GM12878 (cell line): ENCODE results near the gene NCAPD2. TPM values are rescaled to one million over a fixed set of nuclear protein-coding genes. Genes with fewer than 3 reads are reported as not detected.
A peak's percentile ranks its signal among the peaks of the same experiment; 100 is the strongest.

Experiments
- CBFB ChIP-seq: IDR thresholded peaks from 2 replicates; pipeline ENCODE4 v1.6.1; 2016; ENCODE audit warnings: antibody characterized with exemption, low read depth
- CHD4 ChIP-seq: fragments of 200-600 bp; sonication (generic); IDR thresholded peaks from 2 replicates; pipeline ENCODE4 v1.6.1; 2016; ENCODE audit warnings: mild to moderate bottlenecking
- HCFC1 ChIP-seq: fragments of 150-350 bp; IDR thresholded peaks from 2 replicates; pipeline ENCODE4 v1.6.1; 2014; ENCODE audit warnings: low read length
- JUNB ChIP-seq: IDR thresholded peaks from 2 replicates; pipeline ENCODE4 v1.6.1; 2016; ENCODE audit warnings: antibody characterized with exemption, mild to moderate bottlenecking
- KAT2A ChIP-seq: conservative IDR thresholded peaks from 2 replicates; pipeline ENCODE4 v1.6.1; 2011; ENCODE audit warnings: low read depth, low read length; ENCODE audit not compliant: control insufficient read depth
- NFYA ChIP-seq: IDR thresholded peaks from 2 replicates; pipeline ENCODE4 v1.6.1; 2011; ENCODE audit warnings: low read depth, mild to moderate bottlenecking, low read length, improper control_type of control experiment, borderline replicate concordance
- NKRF ChIP-seq: fragments of 450-650 bp; conservative IDR thresholded peaks from 2 replicates; pipeline ENCODE4 v1.6.1; 2017; ENCODE audit warnings: mild to moderate bottlenecking, moderate library complexity
- RBBP5 ChIP-seq: fragments of 200-600 bp; sonication (generic); conservative IDR thresholded peaks from 2 replicates; pipeline ENCODE4 v1.6.1; 2016
- RCOR1 ChIP-seq: conservative IDR thresholded peaks from 2 replicates; pipeline ENCODE4 v1.6.1; 2012; ENCODE audit warnings: low read depth, low read length, improper control_type of control experiment
- SMAD1 ChIP-seq: fragments of 450-650 bp; IDR thresholded peaks from 2 replicates; pipeline ENCODE4 v1.6.1; 2018; ENCODE audit warnings: mild to moderate bottlenecking, low read depth; ENCODE audit not compliant: partially characterized antibody
- SMARCA5 ChIP-seq: fragments of 450-650 bp; IDR thresholded peaks from 2 replicates; pipeline ENCODE4 v1.6.1; 2017; ENCODE audit warnings: mild to moderate bottlenecking
- SP1 ChIP-seq: IDR thresholded peaks from one replicate; pipeline ENCODE4 v1.6.1; 2011; ENCODE audit warnings: low read depth, low read length
- TCF12 ChIP-seq: IDR thresholded peaks from 2 replicates; pipeline ENCODE4 v1.6.1; 2011; ENCODE audit warnings: low read depth, mild to moderate bottlenecking, low read length
- polyA plus RNA-seq, 11 experiments: library from polyadenylated mRNA; depleted of rRNA in 4 of 11; unstranded in 6 of 11; stranded (reverse) in 5 of 11; fragments of >200 nt; fragmentation: Nextera tagmentation in 4 of 11; fragmentation: Illumina TruSeq in 1 of 11; extraction: Ambion mirVana in 4 of 11; extraction: Trizol in 1 of 11; gene quantifications; 1 replicate in 1 of 11; 2 replicates in 10 of 11; pipeline versions ENCODE4 v1.2.1 to v1.2.3, GENCODE V29; 2011 to 2016; ENCODE audit warnings: inconsistent platforms in 2 of 11, missing spikeins in 2 of 11, low read depth in 1 of 11
- total RNA-seq, 4 experiments: library from RNA; depleted of rRNA in 3 of 4; stranded (reverse); fragments of >200 nt in 3 of 4; fragmentation: Illumina TruSeq in 1 of 4; extraction: Trizol in 1 of 4; gene quantifications; 2 replicates each; pipeline versions ENCODE4 v1.2.1 to v1.2.3, GENCODE V29; 2013 to 2021
- TF ChIP-seq, protein P1 (sequence below): fragments of 450-650 bp; IDR thresholded peaks from 2 replicates; pipeline ENCODE4 v1.6.1; 2017; ENCODE audit warnings: low read depth, mild to moderate bottlenecking, moderate library complexity
- TF ChIP-seq, protein P2 (sequence below): fragments of 450-650 bp; IDR thresholded peaks from 2 replicates; pipeline ENCODE4 v1.6.1; 2017; ENCODE audit warnings: antibody characterized with exemption, mild to moderate bottlenecking, moderate library complexity

The NCAPD2 gene
- total and polyA plus RNA-seq, 10 of the 15 experiments (the other 5 are each of a cell fraction or from before 2014, with no cell fraction given), result 24.2 to 160 (median 110) TPM

GRCh38 chr12:6493497-6494257 is at the start of gene NCAPD2 (continued):
- 0 out of 2 replicates have a peak, but pooled peaks have one; percentile 34 for TF ChIP-seq NFYA
- no peak for TF ChIP-seq CHD4
- no peak for TF ChIP-seq RBBP5
- TF ChIP-seq, protein P1, sequence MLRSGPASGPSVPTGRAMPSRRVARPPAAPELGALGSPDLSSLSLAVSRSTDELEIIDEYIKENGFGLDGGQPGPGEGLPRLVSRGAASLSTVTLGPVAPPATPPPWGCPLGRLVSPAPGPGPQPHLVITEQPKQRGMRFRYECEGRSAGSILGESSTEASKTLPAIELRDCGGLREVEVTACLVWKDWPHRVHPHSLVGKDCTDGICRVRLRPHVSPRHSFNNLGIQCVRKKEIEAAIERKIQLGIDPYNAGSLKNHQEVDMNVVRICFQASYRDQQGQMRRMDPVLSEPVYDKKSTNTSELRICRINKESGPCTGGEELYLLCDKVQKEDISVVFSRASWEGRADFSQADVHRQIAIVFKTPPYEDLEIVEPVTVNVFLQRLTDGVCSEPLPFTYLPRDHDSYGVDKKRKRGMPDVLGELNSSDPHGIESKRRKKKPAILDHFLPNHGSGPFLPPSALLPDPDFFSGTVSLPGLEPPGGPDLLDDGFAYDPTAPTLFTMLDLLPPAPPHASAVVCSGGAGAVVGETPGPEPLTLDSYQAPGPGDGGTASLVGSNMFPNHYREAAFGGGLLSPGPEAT, result peak; percentile 17; the same call in 1 of the 2 replicates
- TF ChIP-seq KAT2A, result no peak
- peak; percentile 22 for TF ChIP-seq SMAD1
- TF ChIP-seq HCFC1, result peak; percentile 29; the same call in 1 of the 2 replicates
- peak; percentile 84; the same call in 1 of the 2 replicates for TF ChIP-seq SMARCA5
- no peak for TF ChIP-seq TCF12
- no peak for TF ChIP-seq JUNB
- TF ChIP-seq, protein P2, sequence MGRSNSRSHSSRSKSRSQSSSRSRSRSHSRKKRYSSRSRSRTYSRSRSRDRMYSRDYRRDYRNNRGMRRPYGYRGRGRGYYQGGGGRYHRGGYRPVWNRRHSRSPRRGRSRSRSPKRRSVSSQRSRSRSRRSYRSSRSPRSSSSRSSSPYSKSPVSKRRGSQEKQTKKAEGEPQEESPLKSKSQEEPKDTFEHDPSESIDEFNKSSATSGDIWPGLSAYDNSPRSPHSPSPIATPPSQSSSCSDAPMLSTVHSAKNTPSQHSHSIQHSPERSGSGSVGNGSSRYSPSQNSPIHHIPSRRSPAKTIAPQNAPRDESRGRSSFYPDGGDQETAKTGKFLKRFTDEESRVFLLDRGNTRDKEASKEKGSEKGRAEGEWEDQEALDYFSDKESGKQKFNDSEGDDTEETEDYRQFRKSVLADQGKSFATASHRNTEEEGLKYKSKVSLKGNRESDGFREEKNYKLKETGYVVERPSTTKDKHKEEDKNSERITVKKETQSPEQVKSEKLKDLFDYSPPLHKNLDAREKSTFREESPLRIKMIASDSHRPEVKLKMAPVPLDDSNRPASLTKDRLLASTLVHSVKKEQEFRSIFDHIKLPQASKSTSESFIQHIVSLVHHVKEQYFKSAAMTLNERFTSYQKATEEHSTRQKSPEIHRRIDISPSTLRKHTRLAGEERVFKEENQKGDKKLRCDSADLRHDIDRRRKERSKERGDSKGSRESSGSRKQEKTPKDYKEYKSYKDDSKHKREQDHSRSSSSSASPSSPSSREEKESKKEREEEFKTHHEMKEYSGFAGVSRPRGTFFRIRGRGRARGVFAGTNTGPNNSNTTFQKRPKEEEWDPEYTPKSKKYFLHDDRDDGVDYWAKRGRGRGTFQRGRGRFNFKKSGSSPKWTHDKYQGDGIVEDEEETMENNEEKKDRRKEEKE, result no peak
- TF ChIP-seq SP1, result peak; percentile 85
- TF ChIP-seq RCOR1, result no peak
- peak; percentile 61; the same call in 1 of the 2 replicates for TF ChIP-seq CBFB
- peak; percentile 93 for TF ChIP-seq NKRF
